SKM-1 treated with dmso at 0.1 percent for 144 hours (cell line): ENCODE measurements around the gene REPIN1.

Experiments used
- DNase-seq: peaks from one replicate; lab custom pipeline; 2025; ENCODE audit not compliant: unreplicated experiment; lab: John Stamatoyannopoulos, UW

REPIN1 gene

DNA sequence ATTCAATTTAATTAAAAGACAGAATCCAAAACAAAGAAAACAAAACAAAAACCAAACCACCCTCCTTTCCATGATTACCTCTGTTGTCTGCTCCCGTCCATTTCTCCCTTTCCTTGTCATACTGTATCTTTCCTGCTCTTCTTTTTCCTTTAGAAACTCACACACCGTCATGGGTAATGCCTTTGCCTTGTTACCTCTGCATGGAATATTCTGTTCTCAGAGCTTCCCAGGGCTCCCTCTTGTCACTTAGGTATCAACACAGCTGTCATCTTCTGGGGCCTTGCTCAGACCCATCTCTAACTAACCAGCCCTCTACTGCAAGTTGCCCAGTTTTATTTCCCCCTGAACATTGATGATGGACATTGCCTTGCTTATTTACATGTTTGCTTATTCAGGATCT is 51.6 kb downstream of the REPIN1 start:
- DNase-seq = no peak

DNA sequence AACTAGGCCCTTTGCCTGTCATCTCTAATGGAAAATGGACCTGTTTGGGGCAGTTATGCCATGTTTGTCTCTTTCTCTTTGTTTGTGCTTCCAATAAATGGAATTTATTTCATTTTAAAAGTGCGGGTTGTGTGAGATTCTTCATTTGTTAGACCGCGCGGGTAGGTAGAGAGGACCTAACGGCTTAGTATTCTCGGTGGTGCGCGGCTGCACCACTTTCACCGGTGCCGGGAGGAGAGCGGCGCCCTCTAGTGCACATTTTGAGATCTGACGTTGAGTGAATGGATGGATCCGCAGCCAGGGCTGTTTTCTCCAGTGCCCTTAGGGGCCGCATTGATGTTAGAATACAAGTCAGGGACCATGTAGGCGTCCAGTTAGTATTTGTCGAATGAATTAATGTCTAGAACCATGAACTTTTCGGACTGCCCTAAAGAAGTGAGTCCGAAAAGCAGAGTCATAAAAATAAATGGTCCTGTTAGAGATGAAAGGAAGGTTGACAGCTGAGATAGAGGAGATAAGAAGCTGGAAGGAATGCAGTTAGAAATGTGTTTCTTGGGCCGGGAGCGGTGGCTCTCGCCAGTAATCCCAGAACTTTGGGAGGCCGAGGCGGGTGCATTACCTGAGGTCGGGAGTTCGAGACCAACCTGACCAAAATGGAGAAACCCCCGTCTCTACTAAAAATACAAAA is 52.5 kb downstream of the REPIN1 start:
- peak; percentile 44 for DNase-seq

DNA sequence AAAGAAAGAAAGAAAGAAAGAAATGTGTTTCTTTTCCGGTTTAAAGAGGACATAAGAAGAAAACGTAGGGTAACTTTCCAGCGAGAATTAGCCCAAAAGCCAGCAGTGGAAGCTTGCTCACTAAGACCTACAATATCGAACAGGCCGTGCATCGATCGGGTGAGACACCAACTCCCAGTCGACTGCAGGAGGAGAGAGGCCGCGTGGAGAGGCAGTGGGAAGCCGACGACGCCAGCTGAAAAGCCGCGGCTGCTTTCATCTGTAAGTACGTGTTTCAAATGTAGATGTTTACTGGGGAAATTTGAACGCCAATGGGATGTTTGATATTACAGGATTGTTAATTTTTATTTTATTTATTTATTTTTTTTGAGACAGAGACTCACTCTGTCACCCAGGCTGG is 53.2 kb downstream of the REPIN1 start:
- no peak for DNase-seq
